Stimulated activated naive CD8-positive, alpha-beta T cell treated with anti-CD3 and anti-CD28 coated beads, Interleukin-15, amount 100 ng/mL, for 72 hours (primary cell): ENCODE data around the gene FOXB2.
"Not testable (repeated sequence)": the region's sequence is repeated elsewhere in the genome, so short reads cannot be mapped to it uniquely, and the experiment has no call there.

Source experiments
- ATAC-seq: fragments of 150-1000 bp; cut with Tn5 transposase; 2 replicates; pipeline ENCODE4 v1.10.0; 2021; ENCODE audit warnings: mild to moderate bottlenecking, moderate library complexity
- DNase-seq, 2 donors: peaks; one replicate each; pipeline ENCODE4 v3.0.0; 2021 to 2022
- H3K27ac Mint-ChIP-seq, 2 donors: one replicate each; pipeline ENCODE4 v1.8.0; 2022; ENCODE audit warnings: mild to moderate bottlenecking in 2 of 2, mixed read lengths in 2 of 2, moderate library complexity in 2 of 2
- H3K27me3 Mint-ChIP-seq: one replicate; pipeline ENCODE4 v1.8.0; 2022; ENCODE audit warnings: mixed read lengths
- H3K4me1 Mint-ChIP-seq: one replicate; pipeline ENCODE4 v1.8.0; 2022; ENCODE audit warnings: mild to moderate bottlenecking, mixed read lengths
- H3K4me3 Mint-ChIP-seq, 2 donors: one replicate each; pipeline ENCODE4 v1.8.0; 2022; ENCODE audit warnings: mild to moderate bottlenecking in 2 of 2, mixed read lengths in 2 of 2, moderate library complexity in 1 of 2
- H3K9me3 Mint-ChIP-seq, 2 donors: one replicate each; pipeline ENCODE4 v1.8.0; 2022; ENCODE audit warnings: mixed read lengths in 2 of 2

Gene FOXB2

DNA sequence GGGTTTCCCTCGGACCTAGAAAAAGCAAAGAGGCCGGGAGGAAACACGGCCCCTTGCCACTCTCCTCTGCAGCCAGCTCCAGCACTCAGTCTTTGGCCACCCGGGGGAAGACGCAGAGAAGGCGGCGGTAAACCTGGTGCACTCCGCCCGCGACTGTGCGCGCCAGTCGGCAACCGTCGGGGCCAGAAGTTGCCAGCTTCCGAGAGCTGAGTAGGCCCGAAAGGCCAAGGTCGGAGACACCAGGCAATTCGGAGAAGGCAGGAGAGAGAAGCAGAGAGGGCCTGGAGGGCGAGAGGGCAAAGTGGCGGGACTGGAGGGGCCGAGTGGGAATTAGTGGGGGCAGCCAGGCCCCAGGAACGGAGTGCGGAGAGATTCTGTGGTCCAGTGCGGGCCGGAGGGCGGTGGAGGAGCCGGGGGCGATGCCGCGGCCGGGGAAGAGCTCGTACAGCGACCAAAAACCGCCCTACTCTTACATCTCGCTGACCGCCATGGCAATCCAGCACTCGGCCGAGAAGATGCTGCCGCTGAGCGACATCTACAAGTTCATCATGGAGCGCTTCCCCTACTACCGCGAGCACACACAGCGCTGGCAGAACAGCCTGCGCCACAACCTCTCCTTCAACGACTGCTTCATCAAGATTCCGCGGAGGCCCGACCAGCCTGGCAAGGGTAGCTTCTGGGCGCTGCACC lies at the start of gene FOXB2:
Gene FOXB2, plus strand, starts transcription at position 420 of the 690 bp plus-strand sequence. Its CDS starts 0 bp downstream, at position 420.
- DNase-seq: peak in 1 of 2 donors; percentile 13
- no peaks in the 10 kb centered on the region for H3K9me3 Mint-ChIP-seq
- peak within 1 kb of the TSS; percentile 57 to 79 for H3K4me3 Mint-ChIP-seq
- peak within 1 kb of the TSS in 1 of 2 donors; percentile 42 for H3K27ac Mint-ChIP-seq
- no peak for ATAC-seq
- H3K27me3 Mint-ChIP-seq: peaks cover 100% of the 10 kb centered on the region
- peaks cover 70% of the 10 kb centered on the region for H3K4me1 Mint-ChIP-seq

DNA sequence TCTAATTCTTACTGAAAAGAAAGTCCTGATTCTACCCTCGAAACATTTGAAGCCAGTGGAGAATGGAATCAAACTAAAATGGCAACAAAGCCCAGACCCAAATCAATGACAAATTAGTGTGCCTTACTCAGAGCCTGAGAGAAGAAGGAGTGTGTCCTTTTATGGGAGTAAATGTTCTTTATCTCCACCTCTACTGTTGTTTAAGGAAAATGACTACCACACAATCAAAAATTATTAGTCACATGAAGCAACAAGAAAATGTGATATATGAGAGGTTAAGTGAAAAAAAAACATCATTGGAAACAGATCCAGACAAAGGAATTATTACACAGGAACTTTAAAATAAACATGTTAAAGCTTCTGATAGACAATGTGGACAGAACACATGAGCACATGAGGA lies 49.7 kb upstream of the FOXB2 start:
- ATAC-seq: no peak
- Mint-ChIP-seq H3K4me1 (no peaks in the 10 kb centered on the region), H3K27me3 (peaks cover 8% of the 10 kb centered on the region), H3K27ac (no peak overlapping the region), H3K9me3 (peaks cover 0 to 9% of the 10 kb centered on the region in 2 donors), H3K4me3 (no peak overlapping the region)
- no peak for DNase-seq

DNA sequence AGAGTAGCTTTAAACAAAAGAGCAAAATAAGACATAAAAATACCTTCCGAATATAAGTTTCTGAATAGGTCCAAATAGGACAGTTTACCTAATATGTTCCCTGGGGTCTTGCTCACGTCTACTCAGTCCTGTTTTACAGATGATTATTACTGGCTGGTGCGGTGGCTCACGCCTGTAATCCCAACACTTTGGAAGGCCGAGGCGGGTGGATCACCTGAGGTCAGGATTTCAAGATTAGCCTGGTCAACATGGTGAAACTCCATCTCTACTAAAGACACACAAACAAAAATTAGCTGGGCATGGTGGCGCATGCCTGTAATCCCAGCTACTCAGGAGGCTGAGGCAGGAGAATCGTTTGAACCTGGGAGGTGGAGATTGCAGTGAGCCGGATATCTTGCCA lies 40.6 kb upstream of the FOXB2 start:
- ATAC-seq, H3K9me3 Mint-ChIP-seq, H3K4me1 Mint-ChIP-seq, DNase-seq, H3K4me3 Mint-ChIP-seq, H3K27ac Mint-ChIP-seq: not testable (repeated sequence)
- peaks cover 16% of the 10 kb centered on the region for H3K27me3 Mint-ChIP-seq

DNA sequence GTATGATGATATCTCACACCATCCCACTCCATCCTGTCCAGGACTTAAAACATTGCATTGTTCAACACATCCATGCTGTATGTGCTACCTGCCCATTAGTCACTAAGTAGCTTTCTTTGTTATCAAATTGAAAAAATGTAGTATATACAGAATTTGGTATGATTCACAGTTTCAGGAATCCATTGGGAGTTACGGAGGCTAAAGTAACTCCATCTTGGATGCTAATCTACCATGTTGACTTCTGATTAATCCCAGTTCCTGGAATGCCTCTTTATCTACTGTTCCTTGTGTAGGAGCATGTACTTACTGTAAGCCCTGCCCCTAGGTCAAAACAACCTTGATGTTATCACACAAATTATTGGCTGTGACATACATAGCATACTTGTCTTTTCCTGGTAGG lies 38.9 kb upstream of the FOXB2 start:
- Mint-ChIP-seq H3K27ac (no peak overlapping the region), H3K27me3 (peaks cover 16% of the 10 kb centered on the region), H3K4me3 (no peak overlapping the region), H3K9me3 (no peaks in the 10 kb centered on the region), H3K4me1 (no peaks in the 10 kb centered on the region)
- DNase-seq (no peak), ATAC-seq (no peak)

DNA sequence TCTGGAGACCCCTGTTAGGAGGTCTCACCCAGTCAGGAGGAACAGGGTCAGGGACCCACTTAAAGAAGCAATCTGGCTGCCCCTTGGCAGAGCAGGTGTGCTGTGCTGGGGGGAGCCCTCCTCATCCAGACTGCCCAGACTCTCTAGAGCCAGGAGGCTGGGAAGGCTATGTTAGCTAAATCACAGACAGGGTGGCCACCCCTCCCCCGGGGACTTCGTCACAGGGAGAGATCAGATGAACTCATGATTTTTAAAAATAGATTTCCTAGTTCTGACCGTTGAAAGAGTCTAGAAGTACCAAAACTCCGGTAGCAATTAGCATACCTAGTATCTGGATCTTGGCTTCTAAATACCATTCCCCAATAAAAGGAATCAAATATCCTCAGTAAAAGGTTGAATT lies 35.0 kb upstream of the FOXB2 start:
- ATAC-seq: no peak
- H3K4me1 Mint-ChIP-seq: no peaks in the 10 kb centered on the region

DNA sequence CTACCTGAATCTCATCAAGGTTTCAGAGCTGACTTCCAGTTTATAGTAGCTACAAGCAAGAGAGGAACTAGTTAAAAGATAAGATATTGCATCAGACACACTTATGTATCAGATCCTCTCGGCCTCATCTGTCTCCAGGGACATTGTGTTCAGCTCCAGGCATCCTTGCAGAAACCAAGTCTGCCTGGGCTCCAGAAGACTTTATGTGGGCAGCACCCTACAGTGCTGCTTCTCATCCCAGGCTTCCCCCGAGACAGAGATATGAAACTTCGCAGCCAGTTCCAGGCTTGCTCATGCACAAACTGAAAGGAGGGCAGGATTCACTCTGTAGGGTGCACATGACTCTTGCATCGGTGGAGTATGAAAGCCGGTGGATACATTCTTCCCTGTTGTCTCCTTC lies 33.9 kb upstream of the FOXB2 start:
- Mint-ChIP-seq H3K27me3 (peaks cover 20% of the 10 kb centered on the region), H3K4me3 (no peak overlapping the region), H3K4me1 (no peaks in the 10 kb centered on the region), H3K27ac (peak overlapping the region in 1 of 2 donors; percentile 38), H3K9me3 (no peaks in the 10 kb centered on the region)
- no peak for DNase-seq
- no peak for ATAC-seq

More for the DNA sequence above, 35.0 kb upstream of the FOXB2 start:
- Mint-ChIP-seq H3K9me3 (no peaks in the 10 kb centered on the region), H3K27ac (no peak overlapping the region), H3K4me3 (no peak overlapping the region), H3K27me3 (peaks cover 9% of the 10 kb centered on the region)
- no peak for DNase-seq

DNA sequence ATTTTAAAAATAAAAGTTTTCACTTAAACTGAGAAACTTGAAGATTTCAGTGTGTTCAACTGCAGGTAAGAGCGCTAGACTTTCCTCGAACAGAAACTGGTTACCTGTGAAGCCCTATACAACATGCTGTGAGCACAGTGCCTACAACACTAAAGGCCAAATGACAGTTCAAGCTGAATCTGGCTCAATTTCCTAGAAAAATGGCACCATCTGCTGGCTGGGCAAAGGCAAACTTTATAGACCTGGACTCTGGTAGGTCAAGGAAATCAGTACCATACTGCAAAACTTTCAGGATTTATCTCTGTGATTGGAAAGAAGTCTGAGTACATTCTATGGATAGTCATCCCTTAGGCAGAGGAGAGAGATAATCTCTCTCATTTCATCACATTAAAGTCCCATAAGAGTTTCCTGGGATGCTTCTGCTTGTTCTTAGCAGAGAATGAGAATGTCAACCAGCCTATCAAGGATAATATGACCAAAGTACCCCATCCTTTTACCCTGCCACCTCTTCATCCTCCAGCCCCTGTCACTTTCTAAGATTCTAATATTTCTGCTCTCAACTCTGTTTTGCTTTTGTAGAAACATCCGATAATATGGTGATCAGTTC lies 31.8 kb upstream of the FOXB2 start:
- H3K4me1 Mint-ChIP-seq: no peaks in the 10 kb centered on the region
- no peak overlapping the region for H3K4me3 Mint-ChIP-seq
- DNase-seq: peak in 1 of 2 donors; percentile 7
- H3K9me3 Mint-ChIP-seq: no peaks in the 10 kb centered on the region
- H3K27ac Mint-ChIP-seq: no peak overlapping the region
- ATAC-seq: no peak
- H3K27me3 Mint-ChIP-seq: peaks cover 25% of the 10 kb centered on the region

DNA sequence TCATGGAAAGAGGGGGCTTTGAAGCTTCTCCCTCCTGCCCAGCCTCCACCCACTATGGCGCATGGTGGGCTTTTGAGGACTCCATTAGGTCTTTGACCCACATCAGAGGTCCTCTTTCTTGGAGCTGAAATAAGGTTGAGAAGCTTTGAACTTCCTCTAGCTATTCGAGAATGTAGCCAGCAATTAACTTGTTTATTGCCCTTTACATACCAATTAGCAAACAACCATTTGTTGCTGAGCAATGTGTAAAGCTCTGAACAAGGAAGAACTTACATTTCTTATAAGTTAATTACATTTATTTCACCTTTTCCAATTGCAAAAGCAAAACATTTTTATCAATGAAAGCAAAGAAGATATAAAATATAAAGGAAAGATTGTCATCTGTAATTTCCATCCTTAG lies 30.5 kb upstream of the FOXB2 start:
- Mint-ChIP-seq H3K9me3 (no peaks in the 10 kb centered on the region), H3K4me3 (no peak overlapping the region), H3K27ac (no peak overlapping the region), H3K27me3 (peaks cover 25% of the 10 kb centered on the region), H3K4me1 (no peaks in the 10 kb centered on the region)
- DNase-seq (no peak), ATAC-seq (no peak)

DNA sequence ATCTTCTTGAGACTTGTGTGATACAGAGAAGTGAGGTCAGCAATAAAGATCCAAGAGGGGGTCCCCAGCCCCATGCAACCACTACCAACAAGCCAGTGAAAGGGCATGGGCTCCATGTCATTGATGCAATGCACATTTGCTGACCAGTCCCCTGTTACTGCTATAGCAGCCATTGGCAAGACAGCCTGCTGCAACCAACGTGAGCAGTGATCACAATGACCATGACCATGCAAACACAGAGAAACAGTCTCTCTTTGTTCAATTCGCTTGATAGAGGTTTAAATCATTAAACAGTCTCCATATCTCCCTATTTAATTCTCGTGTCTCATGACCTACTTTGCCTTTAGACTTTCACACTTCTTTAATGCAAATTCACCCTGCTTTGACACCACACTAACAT lies 30.0 kb upstream of the FOXB2 start:
- no peak for ATAC-seq
- no peaks in the 10 kb centered on the region for H3K4me1 Mint-ChIP-seq

DNA sequence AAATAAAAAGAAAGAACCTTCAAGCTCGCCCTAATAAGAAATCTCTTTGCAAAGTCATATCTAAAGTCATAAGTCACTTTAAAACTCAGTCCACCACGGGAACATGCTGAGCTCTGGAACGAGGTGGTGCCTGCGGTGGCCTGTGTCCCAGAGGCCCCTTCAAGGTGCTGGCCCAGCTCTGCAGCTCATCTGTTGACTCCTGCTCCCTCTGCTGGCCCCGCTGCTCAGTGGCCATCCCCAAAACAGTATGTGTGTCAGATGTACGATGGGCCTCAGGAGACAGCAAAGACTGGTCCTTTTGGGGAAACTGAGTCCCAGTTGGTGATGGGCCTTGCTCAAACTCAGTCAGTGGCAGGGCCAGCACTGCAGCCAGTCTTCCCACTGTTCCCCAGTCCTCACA lies 22.8 kb upstream of the FOXB2 start:
- Mint-ChIP-seq H3K4me1 (no peaks in the 10 kb centered on the region), H3K27me3 (peaks cover 4% of the 10 kb centered on the region), H3K4me3 (no peak overlapping the region), H3K27ac (peak overlapping the region in 1 of 2 donors; percentile 33), H3K9me3 (no peaks in the 10 kb centered on the region)
- ATAC-seq (peak; percentile 49), DNase-seq (no peak)

More for the DNA sequence above, 30.0 kb upstream of the FOXB2 start:
- DNase-seq: no peak
- Mint-ChIP-seq H3K27ac (no peak overlapping the region), H3K27me3 (peaks cover 25% of the 10 kb centered on the region), H3K9me3 (no peaks in the 10 kb centered on the region), H3K4me3 (no peak overlapping the region)

DNA sequence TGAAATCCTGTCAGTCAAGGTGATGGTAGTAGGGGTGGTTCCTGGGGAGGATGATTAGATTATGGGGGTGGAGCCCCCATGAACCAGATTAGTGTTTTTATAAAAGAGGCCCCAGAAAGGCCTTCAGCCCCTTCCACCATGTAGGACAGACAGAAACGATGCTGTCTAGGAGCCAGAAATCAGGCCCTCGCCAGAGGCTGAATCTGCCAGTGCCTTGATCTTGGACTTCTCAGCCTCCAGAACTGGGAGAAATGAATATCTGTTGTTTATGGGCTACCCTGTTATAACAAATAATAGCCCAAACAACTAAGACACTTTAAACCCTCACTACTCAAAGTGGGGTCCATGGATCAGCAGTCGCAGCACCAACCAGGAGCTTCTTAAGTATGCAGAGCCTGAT lies 20.2 kb upstream of the FOXB2 start:
- Mint-ChIP-seq H3K9me3 (no peaks in the 10 kb centered on the region), H3K27ac (no peak overlapping the region), H3K4me3 (no peak overlapping the region), H3K4me1 (no peaks in the 10 kb centered on the region), H3K27me3 (peaks cover 29% of the 10 kb centered on the region)
- ATAC-seq (no peak), DNase-seq (no peak)

DNA sequence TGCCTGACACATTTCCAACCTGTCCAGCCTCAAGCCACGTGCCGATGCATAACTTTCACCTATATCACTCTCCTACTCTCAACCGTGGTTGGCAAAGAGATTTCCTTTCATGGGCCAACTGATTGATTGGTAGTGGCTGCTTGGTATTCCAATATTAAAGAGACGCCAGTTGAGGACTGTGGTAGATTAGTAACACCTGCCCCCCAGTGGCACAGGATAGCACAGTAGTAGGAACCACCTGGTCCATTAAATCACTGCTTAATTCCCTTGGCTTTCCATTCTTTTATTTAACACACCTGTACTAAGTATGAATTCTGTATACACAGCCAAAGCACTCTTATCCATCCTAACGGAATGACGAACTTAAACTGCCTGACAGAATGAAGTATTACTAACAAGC lies 19.1 kb upstream of the FOXB2 start:
- H3K27ac Mint-ChIP-seq: no peak overlapping the region
- H3K27me3 Mint-ChIP-seq: peaks cover 36% of the 10 kb centered on the region
- no peaks in the 10 kb centered on the region for H3K9me3 Mint-ChIP-seq
- H3K4me1 Mint-ChIP-seq: no peaks in the 10 kb centered on the region
- ATAC-seq (no peak), DNase-seq (no peak)
- no peak overlapping the region for H3K4me3 Mint-ChIP-seq

DNA sequence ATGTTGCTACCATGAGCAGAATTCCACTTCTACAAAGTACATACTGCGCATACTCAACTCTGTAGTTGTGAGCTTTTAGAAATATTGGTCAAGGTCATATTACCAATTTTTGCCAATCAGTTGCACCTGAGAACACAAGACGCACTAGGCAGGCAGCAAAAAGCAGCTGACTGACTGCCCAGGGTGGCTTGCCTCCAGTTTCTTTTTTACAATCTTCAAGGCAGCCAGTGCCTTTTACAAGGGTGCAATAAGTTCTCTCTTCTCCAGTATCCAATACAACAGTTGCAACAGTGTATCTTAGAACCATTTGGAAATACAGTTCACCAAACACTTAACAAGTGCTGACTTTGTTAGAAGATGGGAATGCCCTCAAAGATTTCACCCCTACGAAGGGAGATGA lies 16.1 kb upstream of the FOXB2 start:
- H3K27ac Mint-ChIP-seq: no peak overlapping the region
- ATAC-seq (no peak), DNase-seq (no peak)
- H3K4me3 Mint-ChIP-seq: no peak overlapping the region
- no peaks in the 10 kb centered on the region for H3K9me3 Mint-ChIP-seq
- no peaks in the 10 kb centered on the region for H3K4me1 Mint-ChIP-seq
- H3K27me3 Mint-ChIP-seq: peaks cover 46% of the 10 kb centered on the region

DNA sequence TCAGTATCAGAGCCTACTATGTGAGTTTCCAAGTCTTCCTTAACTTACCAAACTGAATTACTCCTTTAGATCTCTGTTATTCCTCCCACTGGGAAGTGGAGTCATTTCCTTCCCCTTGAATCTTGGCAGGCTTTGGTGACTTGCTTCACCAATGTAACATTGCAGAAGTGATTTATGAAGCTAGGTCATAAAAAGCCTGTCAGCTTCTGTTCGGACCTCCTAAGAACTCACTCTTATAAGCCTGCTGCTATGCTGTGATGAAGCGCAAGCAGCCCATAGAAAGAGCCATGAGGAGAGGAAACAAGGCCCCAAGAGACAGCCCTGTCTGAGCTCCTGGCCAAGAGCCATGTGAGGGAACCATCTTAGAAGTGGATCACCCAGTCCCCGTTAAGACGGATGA lies 14.2 kb upstream of the FOXB2 start:
- no peak overlapping the region for H3K4me3 Mint-ChIP-seq

DNA sequence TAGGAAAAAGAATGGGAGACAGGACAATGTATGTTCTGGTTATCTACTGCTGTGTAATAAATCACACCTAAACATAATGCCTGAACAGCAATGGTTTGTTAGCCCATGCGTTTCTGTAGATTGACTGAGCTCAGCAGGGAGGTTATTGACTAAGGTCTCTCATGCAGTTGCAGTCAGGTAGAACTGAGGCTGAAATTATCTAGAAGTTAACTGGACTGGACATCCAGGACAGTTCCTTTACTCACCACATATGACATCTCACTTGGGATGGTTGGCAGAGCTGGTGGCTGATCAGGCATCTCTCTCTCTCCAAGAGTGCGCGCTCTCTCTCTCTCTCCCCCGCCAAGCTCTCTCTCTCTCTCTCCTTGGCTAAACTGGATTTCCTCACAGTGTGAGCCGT lies 8.9 kb upstream of the FOXB2 start:
- Mint-ChIP-seq H3K4me3 (no peak overlapping the region), H3K27me3 (peaks cover 50% of the 10 kb centered on the region), H3K27ac (no peak overlapping the region), H3K9me3 (no peaks in the 10 kb centered on the region), H3K4me1 (peaks cover 27% of the 10 kb centered on the region)
- ATAC-seq (peak; percentile 39), DNase-seq (no peak)

More for the DNA sequence above, 14.2 kb upstream of the FOXB2 start:
- Mint-ChIP-seq H3K9me3 (no peaks in the 10 kb centered on the region), H3K27ac (no peak overlapping the region), H3K27me3 (peaks cover 51% of the 10 kb centered on the region), H3K4me1 (no peaks in the 10 kb centered on the region)
- DNase-seq (no peak), ATAC-seq (no peak)

DNA sequence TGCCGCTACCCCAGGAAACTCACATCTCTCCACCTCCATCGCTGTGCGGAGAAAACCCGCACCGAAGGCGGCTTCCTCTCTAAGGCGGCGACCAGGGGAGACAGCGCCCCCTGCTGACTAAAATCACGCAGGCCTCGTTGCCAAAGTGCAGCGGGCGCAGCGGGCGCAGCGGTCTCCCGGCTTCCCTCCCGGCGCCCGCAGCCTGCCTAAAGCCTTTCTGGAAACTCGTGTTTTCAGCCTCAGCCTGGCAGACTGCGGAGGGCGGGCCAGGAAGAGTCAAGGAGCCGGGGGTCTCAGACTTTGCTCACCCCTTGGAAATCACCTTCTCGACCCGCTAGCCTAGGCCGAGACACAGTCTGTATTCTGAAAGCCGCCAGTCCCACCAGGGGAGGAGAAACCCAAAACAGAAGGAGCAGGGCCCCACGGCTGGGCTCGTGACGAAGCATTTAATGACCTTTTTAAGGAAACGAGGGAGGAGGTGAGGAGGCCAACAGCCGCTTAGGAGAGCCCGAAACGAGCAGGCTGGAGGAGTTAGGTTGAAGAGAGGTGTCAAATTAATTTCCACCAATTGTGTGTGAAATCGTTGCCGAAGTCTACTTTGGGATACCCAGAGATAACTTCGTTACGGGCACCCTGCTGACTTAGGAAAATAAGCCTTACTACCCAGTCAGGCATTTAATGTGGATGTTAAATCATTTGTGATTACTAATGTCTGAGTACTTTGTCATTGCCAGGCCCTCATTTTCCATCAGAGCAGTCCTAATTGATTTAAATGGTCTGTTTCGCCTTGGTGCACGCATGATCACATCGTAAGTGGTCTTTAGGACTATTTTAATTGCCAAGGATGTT lies 7.3 kb upstream of the FOXB2 start:
- H3K9me3 Mint-ChIP-seq: no peaks in the 10 kb centered on the region
- peaks cover 32% of the 10 kb centered on the region for H3K4me1 Mint-ChIP-seq
- H3K27me3 Mint-ChIP-seq: peaks cover 67% of the 10 kb centered on the region
- DNase-seq: peak; percentile 71 to 72
- H3K4me3 Mint-ChIP-seq: peak overlapping the region; percentile 56 to 73
- H3K27ac Mint-ChIP-seq: no peak overlapping the region
- peak; percentile 84 for ATAC-seq
